Keratinocyte (primary cell): ENCODE results near the gene LMNA. TPM values are rescaled to one million over a fixed set of nuclear protein-coding genes. Genes with fewer than 3 reads are reported as not detected.

Experiments used
- DNase-seq: peaks from one replicate; pipeline ENCODE4 v3.0.0-alpha.2; 2011; ENCODE audit warnings: low read depth, missing footprints, low spot score
- FAIRE-seq: peaks from 2 replicates; lab custom pipeline; 2011; peaks lifted over from hg19 to GRCh38; lab: Jason Lieb, UNC
- H2AFZ ChIP-seq: 2 replicates; pipeline ENCODE4 v1.6.0; 2012; ENCODE audit warnings: low read length, control low read depth, inconsistent platforms; ENCODE audit not compliant: control insufficient read depth
- H3K27ac ChIP-seq: 2 replicates; pipeline ENCODE4 v1.5.1; 2011; ENCODE audit warnings: low read length; ENCODE audit not compliant: control insufficient read depth, insufficient read depth
- H3K27me3 ChIP-seq: 3 replicates; pipeline ENCODE4 v1.6.0; 2011; ENCODE audit warnings: low read length; ENCODE audit not compliant: control insufficient read depth, insufficient read depth; ENCODE audit errors: extremely low read depth
- H3K36me3 ChIP-seq, 2 experiments: 2 replicates in 1 of 2; 3 replicates in 1 of 2; pipeline ENCODE4 v1.5.1; 2011; ENCODE audit warnings: low read length in 2 of 2, mild to moderate bottlenecking in 1 of 2; ENCODE audit not compliant: control insufficient read depth in 2 of 2, insufficient read depth in 2 of 2; ENCODE audit errors: extremely low read depth in 1 of 2
- H3K4me1 ChIP-seq: 3 replicates; pipeline ENCODE4 v1.5.1; 2011; ENCODE audit warnings: low read length; ENCODE audit not compliant: control insufficient read depth, insufficient read depth; ENCODE audit errors: extremely low read depth
- H3K4me2 ChIP-seq: 3 replicates; pipeline ENCODE4 v1.6.0; 2011; ENCODE audit warnings: low read depth, low read length; ENCODE audit not compliant: control insufficient read depth, insufficient read depth; ENCODE audit errors: extremely low read depth
- H3K4me3 ChIP-seq, 3 experiments: fragments of 200-600 bp in 1 of 3; sonication (generic) in 1 of 3; 2 replicates in 2 of 3; 3 replicates in 1 of 3; pipeline ENCODE4 v1.5.1; 2011 to 2016; ENCODE audit warnings: low read length in 3 of 3, mild to moderate bottlenecking in 3 of 3, control low read depth in 2 of 3, inconsistent platforms in 1 of 3, low read depth in 1 of 3, mixed read lengths in 1 of 3, mixed run types in 1 of 3, moderate library complexity in 1 of 3; ENCODE audit not compliant: control insufficient read depth in 2 of 3, insufficient read depth in 2 of 3; ENCODE audit errors: extremely low read depth in 1 of 3
- H3K79me2 ChIP-seq: 2 replicates; pipeline ENCODE4 v1.6.0; 2012; ENCODE audit warnings: low read length; ENCODE audit not compliant: control insufficient read depth, insufficient read depth
- H3K9ac ChIP-seq: 3 replicates; pipeline ENCODE4 v1.6.0; 2011; ENCODE audit warnings: low read length; ENCODE audit not compliant: control insufficient read depth, insufficient read depth; ENCODE audit errors: extremely low read depth
- H3K9me1 ChIP-seq: 3 replicates; pipeline ENCODE4 v1.6.0; 2011; ENCODE audit warnings: low read length; ENCODE audit not compliant: control insufficient read depth, insufficient read depth; ENCODE audit errors: extremely low read depth
- H3K9me3 ChIP-seq: 2 replicates; pipeline ENCODE4 v1.5.1; 2012; ENCODE audit warnings: low read depth, low read length; ENCODE audit not compliant: control insufficient read depth
- H4K20me1 ChIP-seq: 3 replicates; pipeline ENCODE4 v1.6.0; 2011; ENCODE audit warnings: low read length; ENCODE audit not compliant: control insufficient read depth, insufficient read depth; ENCODE audit errors: extremely low read depth
- EZH2 ChIP-seq: IDR thresholded peaks from one replicate; pipeline ENCODE4 v1.6.1; 2012; ENCODE audit warnings: inconsistent platforms, mild to moderate bottlenecking, low read length, moderate library complexity
- dilution Hi-C: fragments of 300-500 bp; cut with MboI; formaldehyde crosslinking; loops from one replicate; pipeline ENCODE4 v1.7.0; 2020; ENCODE audit warnings: low sequenced_read_pairs; ENCODE audit not compliant: extremely low pct_ligation_motif_present
- polyA plus RNA-seq, 5 experiments: library from polyadenylated mRNA; depleted of rRNA in 3 of 5; stranded (reverse) in 3 of 5; stranded (forward) in 1 of 5; unstranded in 1 of 5; fragments of >200 nt; gene quantifications; 1 replicate in 1 of 5; 2 replicates in 3 of 5; 3 replicates in 1 of 5; pipeline versions ENCODE4 v1.2.1 to v1.2.3, GENCODE V29; 2011 to 2012; ENCODE audit warnings: missing spikeins in 2 of 5, low read depth in 1 of 5, low replicate concordance in 1 of 5
- TF ChIP-seq, protein P1 (sequence below), 3 experiments: IDR thresholded peaks in 1 of 3; conservative IDR thresholded peaks in 1 of 3; optimal IDR thresholded peaks in 1 of 3; 2 replicates in 2 of 3; 3 replicates in 1 of 3; pipeline versions ENCODE3 to v1.5.1; 2011; ENCODE audit warnings: low read length in 3 of 3, mild to moderate bottlenecking in 3 of 3, moderate library complexity in 2 of 3, control low read depth in 1 of 3, inconsistent platforms in 1 of 3; ENCODE audit not compliant: insufficient read depth in 2 of 3; ENCODE audit errors: extremely low read depth in 1 of 3

The LMNA gene
- polyA plus RNA-seq, 1 donor (not counting 4 experiments of a cell fraction or from before 2014, with no cell fraction given) = 444 TPM

DNA sequence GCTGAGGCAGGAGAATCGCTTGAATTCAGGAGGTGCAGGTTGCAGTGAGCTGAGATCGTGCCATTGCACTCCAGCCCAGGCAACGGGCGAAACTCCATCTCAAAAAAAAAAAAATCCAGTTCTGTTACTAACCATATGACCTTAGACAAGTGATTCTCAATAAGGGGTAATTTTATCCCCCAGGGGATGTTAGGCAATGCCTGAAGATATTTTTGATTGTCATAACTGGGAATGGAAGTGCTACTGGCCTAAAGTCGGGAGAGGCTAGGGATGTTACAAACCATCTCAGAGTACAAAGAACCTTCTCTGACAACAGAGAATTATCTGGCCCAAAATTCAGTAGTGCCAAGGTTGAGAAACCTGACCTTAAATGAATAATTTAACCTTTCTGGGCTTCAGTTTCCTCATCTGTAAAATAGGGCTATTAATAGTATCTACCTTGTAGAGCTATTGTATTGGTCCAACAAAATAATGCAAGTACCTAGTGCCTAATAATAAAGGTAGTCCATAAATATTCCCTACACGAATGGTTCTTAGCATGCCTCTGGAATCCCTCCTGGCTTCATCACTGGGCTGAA, 5.8 kb upstream of the LMNA start:
- no peak overlapping the region for H3K27ac ChIP-seq
- no peak for FAIRE-seq
- peaks cover 46% of the 10 kb centered on the region for H3K4me1 ChIP-seq

DNA sequence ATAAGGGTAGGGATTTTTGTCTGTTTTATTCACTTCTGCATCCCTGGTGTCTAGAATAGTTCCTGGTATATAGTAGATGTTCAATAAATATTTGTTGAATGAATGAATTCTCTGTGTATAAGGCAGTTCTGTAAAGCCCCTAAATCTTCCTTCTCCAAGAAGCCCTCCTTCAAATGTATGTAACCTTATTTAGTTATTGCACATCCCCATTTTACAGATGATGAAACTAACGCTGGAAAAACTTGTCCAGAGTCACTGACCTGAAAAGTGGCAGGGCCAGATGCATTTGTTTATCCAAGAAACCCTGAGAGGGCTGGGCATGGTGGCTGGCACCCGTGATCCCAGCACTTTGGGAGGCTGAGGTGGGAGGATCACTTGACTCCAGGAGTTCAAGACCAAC, 4.3 kb upstream of the LMNA start:
- H3K9me3 ChIP-seq = no peaks in the 10 kb centered on the region
- H4K20me1 ChIP-seq = peaks cover 5% of the 10 kb centered on the region
- no peak overlapping the region for H3K4me3 ChIP-seq
- no peak overlapping the region for H3K9ac ChIP-seq
- peaks cover 34% of the 10 kb centered on the region for H3K4me1 ChIP-seq
- H3K79me2 ChIP-seq = peaks cover 7% of the 10 kb centered on the region
- H3K4me2 ChIP-seq = no peak overlapping the region
- no peak for TF ChIP-seq EZH2
- TF ChIP-seq, protein P1, sequence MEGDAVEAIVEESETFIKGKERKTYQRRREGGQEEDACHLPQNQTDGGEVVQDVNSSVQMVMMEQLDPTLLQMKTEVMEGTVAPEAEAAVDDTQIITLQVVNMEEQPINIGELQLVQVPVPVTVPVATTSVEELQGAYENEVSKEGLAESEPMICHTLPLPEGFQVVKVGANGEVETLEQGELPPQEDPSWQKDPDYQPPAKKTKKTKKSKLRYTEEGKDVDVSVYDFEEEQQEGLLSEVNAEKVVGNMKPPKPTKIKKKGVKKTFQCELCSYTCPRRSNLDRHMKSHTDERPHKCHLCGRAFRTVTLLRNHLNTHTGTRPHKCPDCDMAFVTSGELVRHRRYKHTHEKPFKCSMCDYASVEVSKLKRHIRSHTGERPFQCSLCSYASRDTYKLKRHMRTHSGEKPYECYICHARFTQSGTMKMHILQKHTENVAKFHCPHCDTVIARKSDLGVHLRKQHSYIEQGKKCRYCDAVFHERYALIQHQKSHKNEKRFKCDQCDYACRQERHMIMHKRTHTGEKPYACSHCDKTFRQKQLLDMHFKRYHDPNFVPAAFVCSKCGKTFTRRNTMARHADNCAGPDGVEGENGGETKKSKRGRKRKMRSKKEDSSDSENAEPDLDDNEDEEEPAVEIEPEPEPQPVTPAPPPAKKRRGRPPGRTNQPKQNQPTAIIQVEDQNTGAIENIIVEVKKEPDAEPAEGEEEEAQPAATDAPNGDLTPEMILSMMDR (optimal IDR thresholded peaks at IDR 0.05 in 1 of 3, IDR thresholded peaks at IDR 0.05 in 1 of 3, conservative IDR thresholded peaks at IDR 0.05 in 1 of 3; ENCODE audit: extremely low read depth in 1 of 3, insufficient read depth in 2 of 3, low read length in 3 of 3) = no peak
- no peaks in the 10 kb centered on the region for H3K27me3 ChIP-seq
- H3K36me3 ChIP-seq = no peaks in the 10 kb centered on the region
- H3K9me1 ChIP-seq = no peaks in the 10 kb centered on the region
- FAIRE-seq (no peak), DNase-seq (no peak)
- H3K27ac ChIP-seq = no peak overlapping the region
- H2AFZ ChIP-seq = no peak overlapping the region
- dilution Hi-C loops = no loop called here

More for the DNA sequence above, 5.8 kb upstream of the LMNA start:
- Histone ChIP-seq H3K36me3 (no peaks in the 10 kb centered on the region), H2AFZ (no peak overlapping the region), H3K4me3 (no peak overlapping the region), H3K4me2 (no peak overlapping the region), H3K9me1 (no peaks in the 10 kb centered on the region), H3K79me2 (peaks cover 2% of the 10 kb centered on the region), H3K27me3 (no peaks in the 10 kb centered on the region), H3K9ac (no peak overlapping the region), H3K9me3 (no peaks in the 10 kb centered on the region), H4K20me1 (no peaks in the 10 kb centered on the region)
- dilution Hi-C loops = no loop called here
- no peak for DNase-seq
- TF ChIP-seq, protein P1 (optimal IDR thresholded peaks at IDR 0.05 in 1 of 3, IDR thresholded peaks at IDR 0.05 in 1 of 3, conservative IDR thresholded peaks at IDR 0.05 in 1 of 3; ENCODE audit: extremely low read depth in 1 of 3, insufficient read depth in 2 of 3, low read length in 3 of 3) = no peak
- no peak for TF ChIP-seq EZH2
